Measurements from ENCODE around the gene KPNB1. TPM values are rescaled to one million over a fixed set of nuclear protein-coding genes. Genes with fewer than 3 reads are reported as not detected.

The KPNB1 gene
- total and polyA plus RNA-seq, 2 of the 8 experiments (the other 6 are each of a cell fraction or from before 2014, with no cell fraction given): 171 to 625 TPM

DNA sequence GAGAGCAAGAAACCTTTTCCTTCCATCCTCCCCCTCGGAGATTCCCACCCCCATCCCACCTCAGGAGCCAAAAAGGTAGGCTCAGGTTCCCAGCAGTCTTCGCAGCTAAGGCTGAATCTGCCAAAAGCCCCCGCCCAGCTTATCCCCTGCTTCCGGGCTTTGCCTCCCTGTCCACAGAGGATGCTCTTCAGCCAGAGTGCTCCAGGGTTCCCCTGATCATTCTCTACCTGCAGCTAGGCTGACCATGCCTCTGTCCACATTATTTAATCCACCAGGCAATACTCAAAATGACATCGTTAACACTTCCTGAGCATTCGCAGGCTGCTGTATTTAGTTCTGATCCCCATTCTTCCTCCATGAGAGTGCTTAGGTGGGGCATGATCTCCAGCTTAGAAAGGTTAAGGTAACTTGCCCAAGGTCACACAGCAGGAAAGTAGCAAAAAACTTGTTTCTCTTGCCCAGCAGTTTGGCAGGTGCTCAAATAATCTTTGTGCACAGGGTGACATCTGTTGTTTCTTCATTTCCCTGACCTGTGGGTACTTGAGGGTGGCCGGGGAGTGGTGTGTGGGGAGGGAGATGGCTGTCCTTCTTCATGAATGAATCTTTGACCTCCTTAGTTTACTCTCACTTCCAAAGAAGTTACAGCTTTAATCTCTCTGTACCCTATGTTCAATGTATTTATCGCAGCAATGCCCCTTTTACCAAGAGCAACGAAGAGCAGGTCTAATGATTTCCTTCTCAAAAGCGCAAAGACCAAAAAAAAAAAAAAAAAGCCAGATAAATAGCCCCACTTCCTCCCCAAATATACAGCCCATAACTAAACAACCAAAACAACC, 43.4 kb downstream of the KPNB1 start:
- Histone ChIP-seq H3K27ac (ENCODE audit: low read depth, low read length) (peak overlapping the region; percentile 67; the same call in 1 of the 2 replicates), H3K4me1 (replicated peaks in 1 of 4; ENCODE audit: control insufficient read depth in 3 of 4, insufficient read depth in 4 of 4, low read length in 3 of 4) (peaks cover 10 to 22% (median 20%) of the 10 kb centered on the region in 4 experiments)

More for the DNA sequence above, 43.4 kb downstream of the KPNB1 start:
- no peak for DNase-seq (ENCODE audit: low read depth in 1 of 2, low spot score in 2 of 2)
- Histone ChIP-seq H2BK12ac (ENCODE audit: low read depth, low read length) (peak overlapping the region; percentile 64; the same call in 1 of the 2 replicates), H3K79me1 (ENCODE audit: low read depth, low read length) (no peaks in the 10 kb centered on the region; the same call in 1 of the 2 replicates), H3K4me2 (ENCODE audit: insufficient read depth in 1 of 2, low read depth in 2 of 2, low read length in 2 of 2) (peak overlapping the region; percentile 65 to 93), H3K36me3 (ENCODE audit: control insufficient read depth in 2 of 4, insufficient read depth in 4 of 4, low read length in 3 of 4) (peaks cover 0 to 3% (median 0%) of the 10 kb centered on the region in 4 experiments; a peak in 1 of 8 replicates), H3K4ac (replicated peaks; ENCODE audit: insufficient read length, low read depth, low read length) (no peak overlapping the region), H2BK15ac (ENCODE audit: low read length) (no peak overlapping the region; the same call in 1 of the 2 replicates), H2BK20ac (ENCODE audit: low read length) (peak overlapping the region; percentile 29), H3K23ac (ENCODE audit: insufficient read length) (no peak overlapping the region), H3K79me2 (ENCODE audit: control insufficient read depth in 1 of 2, insufficient read depth in 2 of 2, low read length in 2 of 2) (no peaks in the 10 kb centered on the region; a peak in 2 of 4 replicates), H3K27me3 (replicated peaks in 1 of 4; ENCODE audit: control insufficient read depth in 3 of 4, extremely low read depth in 1 of 4, insufficient read depth in 3 of 4, low read length in 3 of 4) (no peaks in the 10 kb centered on the region; a peak in 1 of 7 replicates), H4K8ac (ENCODE audit: extremely low read depth, insufficient read depth, low read length) (no peak overlapping the region), H3K9ac (replicated peaks in 1 of 4; ENCODE audit: extremely low read depth in 1 of 4, low read depth in 3 of 4, low read length in 3 of 4) (peak overlapping the region in 2 of 4 experiments; percentile 20 to 49; a peak in 3 of 7 replicates), H3K56ac (replicated peaks; ENCODE audit: insufficient read length, low read depth, low read length) (no peak overlapping the region), H3K18ac (ENCODE audit: extremely low read depth, low read length) (peak overlapping the region; percentile 64), H4K20me1 (replicated peaks in 1 of 2; ENCODE audit: control insufficient read depth in 1 of 2, insufficient read depth in 2 of 2, low read length in 2 of 2) (peaks cover 0 to 3% of the 10 kb centered on the region in 2 experiments), H3K14ac (ENCODE audit: insufficient read length) (no peak overlapping the region), H3K23me2 (ENCODE audit: low read depth, low read length) (peaks cover 14% of the 10 kb centered on the region), H4K91ac (replicated peaks; ENCODE audit: insufficient read length, low read length) (peak overlapping the region; percentile 63), H4K5ac (ENCODE audit: insufficient read length, low read depth, low read length) (peak overlapping the region; percentile 25), H3K4me3 (ENCODE audit: extremely low read depth in 1 of 4, insufficient read depth in 2 of 4, low read depth in 3 of 4, low read length in 4 of 4) (peak overlapping the region; percentile 26 to 82 (median 56)), H2AFZ (ENCODE audit: low read length) (no peak overlapping the region), H2BK5ac (ENCODE audit: low read depth, low read length) (peak overlapping the region; percentile 5; the same call in 1 of the 2 replicates), H2AK5ac (ENCODE audit: low read depth, low read length) (no peak overlapping the region), H2BK120ac (replicated peaks; ENCODE audit: low read depth, low read length) (peak overlapping the region; percentile 25), H3K9me3 (ENCODE audit: insufficient read depth in 2 of 2, low read depth in 1 of 2, low read length in 1 of 2) (no peaks in the 10 kb centered on the region)
- FAIRE-seq: no peak
- 34% methylated on average over 9 of the region's 10 CpGs; no CpG with 5 or more reads in 1 of the 2 experiments for WGBS, 2 experiments (ENCODE audit: extremely low coverage in 1 of 2, insufficient coverage in 1 of 2, insufficient read length in 1 of 2, insufficient replicate concordance in 2 of 2, low coverage in 1 of 2, low lambda C conversion rate in 2 of 2, missing lambda C conversion rate in 1 of 2)
- ChIA-PET CTCF (ENCODE audit: partially characterized antibody) (interaction anchor here (0.9 to 19.8 kb wide), 9 partner anchors 8 to 42 kb away, joined by 3 to 441 read pairs (median 7); partner anchors contain the start of gene TBX21), POLR2A (ENCODE audit: partially characterized antibody) (interaction anchor here (0.8 to 41.8 kb wide), 11 partner anchors 9 to 53 kb away, joined by 3 to 1575 read pairs (median 3); partner anchors contain the start of genes KPNB1 and TBX21)
- TF ChIP-seq RBBP5 (IDR thresholded peaks at IDR 0.05; ENCODE audit: borderline replicate concordance, low read depth, low read length) (peak; percentile 17; the same call in 1 of the 2 replicates), YY1 (IDR thresholded peaks at IDR 0.05; ENCODE audit: low read depth, low read length) (no peak)
